Chondrocyte (in vitro differentiated cells): ENCODE data around the gene IMPDH1. TPM values are rescaled to one million over a fixed set of nuclear protein-coding genes. Genes with fewer than 3 reads are reported as not detected.
A peak's percentile ranks its signal among the peaks of the same experiment; 100 is the strongest.

Experiments
- DNase-seq: peaks from one replicate; pipeline ENCODE4 v3.0.0; 2021; ENCODE audit warnings: mixed read lengths, low spot score
- H3K27ac Mint-ChIP-seq: one replicate; pipeline ENCODE4 v1.8.0; 2021; ENCODE audit warnings: mild to moderate bottlenecking, moderate library complexity, mixed read lengths; ENCODE audit not compliant: unreplicated experiment
- H3K27me3 Mint-ChIP-seq: 2 replicates; pipeline ENCODE4 v1.8.0; 2021; ENCODE audit warnings: low read depth, mixed read lengths
- H3K36me3 Mint-ChIP-seq: 2 replicates; pipeline ENCODE4 v1.8.0; 2021; ENCODE audit warnings: low read depth, mixed read lengths
- H3K4me1 Mint-ChIP-seq: 2 replicates; pipeline ENCODE4 v1.8.0; 2021; ENCODE audit warnings: low read depth, mild to moderate bottlenecking, mixed read lengths
- H3K4me3 Mint-ChIP-seq: one replicate; pipeline ENCODE4 v1.8.0; 2021; ENCODE audit warnings: mild to moderate bottlenecking, moderate library complexity, mixed read lengths; ENCODE audit not compliant: unreplicated experiment
- H3K9me3 Mint-ChIP-seq: 2 replicates; pipeline ENCODE4 v1.8.0; 2021; ENCODE audit warnings: low read depth, mixed read lengths
- CTCF ChIP-seq: fragments of 200-600 bp; sonication (generic); IDR thresholded peaks from 2 replicates; pipeline ENCODE4 v1.5.0; 2021; ENCODE audit warnings: antibody characterized with exemption, mild to moderate bottlenecking, moderate library complexity
- total RNA-seq: library from RNA; stranded (reverse); gene quantifications from 3 replicates; pipeline ENCODE4 v1.2.1, GENCODE V29; 2021

IMPDH1 gene
- total RNA-seq, 1 donor from 2014 or later, result 96.9 TPM

- H3K27me3 Mint-ChIP-seq, result peaks cover 4% of the 10 kb centered on the region
- peaks cover 4% of the 10 kb centered on the region for H3K36me3 Mint-ChIP-seq
- no peak overlapping the region for H3K4me3 Mint-ChIP-seq
- DNase-seq, result no peak
- H3K27ac Mint-ChIP-seq, result no peak overlapping the region
- no peaks in the 10 kb centered on the region for H3K9me3 Mint-ChIP-seq
- TF ChIP-seq CTCF, result no peak
- peaks cover 2% of the 10 kb centered on the region for H3K4me1 Mint-ChIP-seq
These were observed 18.8 kb downstream of the IMPDH1 start for GRCh38 chr7:128390871-128391565.

- Mint-ChIP-seq H3K27ac (no peak overlapping the region), H3K36me3 (peaks cover 4% of the 10 kb centered on the region), H3K27me3 (peaks cover 4% of the 10 kb centered on the region), H3K9me3 (no peaks in the 10 kb centered on the region), H3K4me1 (peaks cover 2% of the 10 kb centered on the region), H3K4me3 (no peak overlapping the region)
- no peak for TF ChIP-seq CTCF
- no peak for DNase-seq
These were observed 20.0 kb downstream of the IMPDH1 start for GRCh38 chr7:128389618-128390329.

GRCh38 chr7:128389085-128389617 is 20.6 kb downstream of the IMPDH1 start:
- H3K9me3 Mint-ChIP-seq, result no peaks in the 10 kb centered on the region
- no peak overlapping the region for H3K27ac Mint-ChIP-seq
- H3K4me3 Mint-ChIP-seq, result no peak overlapping the region
- peaks cover 2% of the 10 kb centered on the region for H3K4me1 Mint-ChIP-seq
- peaks cover 3% of the 10 kb centered on the region for H3K36me3 Mint-ChIP-seq
- H3K27me3 Mint-ChIP-seq, result peaks cover 4% of the 10 kb centered on the region
- no peak for TF ChIP-seq CTCF
- no peak for DNase-seq

GRCh38 chr7:128388145-128388485 is 21.7 kb downstream of the IMPDH1 start:
- Mint-ChIP-seq H3K27ac (no peak overlapping the region), H3K36me3 (peaks cover 2% of the 10 kb centered on the region), H3K4me3 (no peak overlapping the region), H3K9me3 (no peaks in the 10 kb centered on the region), H3K4me1 (peaks cover 2% of the 10 kb centered on the region), H3K27me3 (peaks cover 4% of the 10 kb centered on the region)
- DNase-seq, result no peak
- no peak for TF ChIP-seq CTCF

GRCh38 chr7:128387216-128388144 is 22.3 kb downstream of the IMPDH1 start:
- peaks cover 2% of the 10 kb centered on the region for H3K4me1 Mint-ChIP-seq
- no peaks in the 10 kb centered on the region for H3K9me3 Mint-ChIP-seq
- H3K4me3 Mint-ChIP-seq, result no peak overlapping the region
- peaks cover 4% of the 10 kb centered on the region for H3K27me3 Mint-ChIP-seq
- H3K27ac Mint-ChIP-seq, result no peak overlapping the region
- TF ChIP-seq CTCF, result peak; percentile 94
- H3K36me3 Mint-ChIP-seq, result peaks cover 2% of the 10 kb centered on the region
- no peak for DNase-seq
